ENCODE results near the gene YBX2.
"Not testable (repeated sequence)": the region's sequence is repeated elsewhere in the genome, so short reads cannot be mapped to it uniquely, and the experiment has no call there.

The YBX2 gene

DNA sequence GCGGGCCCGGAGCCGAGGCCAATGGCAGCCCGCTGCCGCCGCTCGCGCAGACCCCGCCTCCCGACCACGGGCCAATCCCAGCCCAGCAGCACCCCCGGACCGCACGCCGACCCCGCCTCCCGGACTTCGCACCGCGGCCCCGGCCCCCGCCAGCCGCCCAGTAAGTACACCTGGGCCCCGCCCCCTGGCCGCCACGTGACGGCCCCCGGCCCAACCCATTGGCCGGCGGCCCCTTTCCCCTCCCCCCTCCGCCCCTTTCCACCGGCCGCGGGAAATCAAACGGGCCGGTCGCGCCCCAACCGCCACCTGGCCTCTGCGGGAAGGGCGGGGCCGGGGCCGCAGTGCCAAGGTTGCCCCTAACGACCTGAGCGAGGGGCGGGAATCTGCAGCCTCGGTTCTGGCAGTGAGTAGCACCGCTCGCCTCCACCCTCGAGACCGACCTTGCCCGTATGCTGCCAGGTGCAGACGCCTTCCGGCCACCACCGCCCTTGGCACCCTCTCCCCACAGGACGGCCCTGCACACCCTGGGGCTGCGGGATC, at the start of gene YBX2:
Gene YBX2 (minus strand): TSS at position 26 of the 540 bp plus-strand sequence. CDS start 139 bp downstream, outside the sequence.
- peak; percentile 80 to 86 for DNase-seq

DNA sequence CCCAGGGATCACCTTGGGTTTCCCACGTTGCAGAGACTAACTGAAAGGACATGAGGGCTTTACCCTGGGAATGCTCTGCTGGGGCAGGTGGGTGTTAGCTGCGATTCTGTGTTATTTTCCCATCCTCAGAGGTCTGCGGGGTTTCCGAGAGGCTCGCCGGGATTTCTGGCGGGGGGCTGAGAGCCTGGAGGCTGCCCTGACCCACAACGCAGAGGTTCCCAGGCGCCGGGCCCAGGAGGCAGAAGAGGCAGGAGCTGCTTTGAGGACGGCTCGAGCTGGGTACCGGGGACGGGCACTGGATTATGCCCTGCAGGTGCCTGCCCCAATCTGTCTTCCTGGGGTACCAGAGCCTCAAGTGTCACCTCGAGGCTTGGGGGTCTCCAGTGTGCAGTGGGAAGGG, 48.8 kb upstream of the YBX2 start:
- no peak for DNase-seq

GRCh38 chr17:7341842-7342241, 47.4 kb upstream of the YBX2 start:
- DNase-seq: no peak

DNA sequence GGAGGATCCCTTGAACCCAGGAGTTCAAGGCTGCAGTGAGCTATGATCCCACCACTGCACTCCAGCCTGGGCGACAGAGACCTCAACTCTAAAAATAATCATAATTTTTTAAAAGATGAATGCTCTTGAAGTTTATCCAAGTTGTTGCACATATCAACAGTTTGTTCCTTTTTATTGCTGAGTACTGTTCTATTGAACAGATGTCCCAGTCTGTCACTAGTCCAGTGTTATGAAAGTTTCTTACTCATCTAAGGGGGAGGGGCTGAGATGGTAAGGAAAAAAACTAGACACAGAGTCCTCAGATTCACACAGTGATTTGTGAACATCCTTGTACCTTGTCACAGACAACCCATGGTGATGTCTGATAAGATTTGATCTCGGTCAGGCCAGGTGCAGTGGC, 45.7 kb upstream of the YBX2 start:
- no peak for DNase-seq

DNA sequence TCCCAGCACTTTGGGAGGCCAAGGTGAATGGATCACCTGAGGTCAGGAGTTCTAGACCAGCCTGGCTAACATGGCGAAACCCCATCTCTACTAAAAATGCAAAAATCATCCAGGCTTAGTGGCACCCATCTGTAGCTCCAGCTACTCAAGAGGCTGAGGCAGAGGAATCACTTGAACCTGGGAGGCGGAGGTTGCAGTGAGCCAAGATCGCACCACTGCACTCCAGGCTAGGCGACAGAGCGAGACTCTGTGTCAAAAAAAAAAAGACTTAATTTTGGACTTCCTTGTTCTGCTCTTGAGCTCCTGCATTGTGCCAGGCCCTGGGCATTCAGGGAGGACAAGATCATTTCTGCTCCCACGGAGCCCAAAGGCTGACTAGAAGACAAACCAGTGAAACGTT, 43.2 kb upstream of the YBX2 start:
- not testable (repeated sequence) for DNase-seq

GRCh38 chr17:7336240-7337175, 42.1 kb upstream of the YBX2 start, which contains the start of gene ACAP1:
ACAP1 (plus strand) TSS chr17:7336529; CDS start chr17:7336735, 206 bp downstream.
- DNase-seq: peak; percentile 82 to 89

DNA sequence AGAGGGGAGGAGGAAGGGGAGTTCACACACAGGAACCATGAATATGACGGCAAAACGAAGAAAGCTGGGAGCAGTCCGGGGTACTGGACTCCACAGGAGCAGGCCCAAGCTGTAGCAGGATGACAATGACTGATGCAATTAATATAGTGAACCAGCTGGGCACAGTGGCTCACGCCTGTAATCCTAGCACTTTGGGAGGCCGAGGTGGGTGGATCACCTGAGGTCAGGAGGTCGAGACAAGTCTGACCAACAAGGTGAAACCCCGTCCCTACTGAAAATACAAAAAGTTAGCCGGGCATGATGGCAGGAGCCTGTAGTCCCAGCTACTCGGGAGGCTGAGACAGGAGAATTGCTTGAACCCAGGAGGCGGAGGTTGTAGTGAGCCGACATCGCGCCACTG, 41.3 kb upstream of the YBX2 start:
- not testable (repeated sequence) for DNase-seq

DNA sequence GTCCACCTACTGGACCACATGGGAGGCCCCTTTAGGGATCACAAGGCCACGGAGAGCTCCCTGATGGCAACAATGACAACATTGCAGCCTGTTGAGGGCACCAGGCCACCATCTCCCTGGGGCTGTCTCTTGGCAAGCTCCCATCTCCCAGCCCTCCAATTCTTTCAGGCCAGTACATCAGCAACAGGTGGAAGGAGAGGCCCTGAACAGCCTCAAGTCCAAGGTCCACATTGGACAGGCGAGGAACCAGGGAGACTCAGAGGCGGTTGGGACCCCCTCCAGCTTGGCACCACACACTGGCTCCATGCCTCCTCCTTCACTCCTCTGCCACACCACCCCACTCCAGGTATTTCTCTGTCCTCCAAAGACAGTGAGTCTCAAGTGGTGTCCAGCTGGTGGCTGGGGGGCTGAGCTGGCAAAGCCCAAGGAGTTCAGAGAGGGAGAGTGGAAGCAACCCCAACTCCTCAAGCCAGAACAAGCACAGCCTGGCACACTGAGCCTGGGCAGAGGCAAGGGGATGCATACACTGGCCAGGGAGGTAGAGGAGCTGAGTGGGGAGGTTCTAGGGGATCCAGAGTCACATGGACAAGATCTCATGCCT, 40.6 kb upstream of the YBX2 start:
- no peak for DNase-seq

DNA sequence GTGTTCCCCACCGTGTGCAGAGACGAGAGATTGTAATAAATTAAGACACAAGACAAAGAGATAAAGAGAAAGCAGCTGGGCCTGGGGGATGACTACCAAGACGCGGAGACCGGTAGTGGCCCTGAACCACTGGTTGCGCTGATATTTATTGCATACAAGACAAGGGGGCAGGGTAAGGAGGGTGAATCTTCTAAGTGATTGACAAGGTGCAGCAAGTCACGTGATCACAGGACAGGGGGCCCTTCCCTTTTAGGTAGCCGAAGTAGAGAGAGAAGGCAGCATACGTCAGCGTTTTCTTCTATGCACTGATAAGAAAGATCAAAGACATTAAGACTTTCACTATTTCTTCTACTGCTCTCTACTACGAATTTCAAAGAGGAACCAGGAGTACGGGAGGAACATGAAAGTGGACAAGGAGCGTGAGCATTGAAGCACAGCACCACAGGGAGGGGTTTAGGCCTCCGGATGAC, 38.2 kb upstream of the YBX2 start:
- DNase-seq: peak; percentile 43 to 72

DNA sequence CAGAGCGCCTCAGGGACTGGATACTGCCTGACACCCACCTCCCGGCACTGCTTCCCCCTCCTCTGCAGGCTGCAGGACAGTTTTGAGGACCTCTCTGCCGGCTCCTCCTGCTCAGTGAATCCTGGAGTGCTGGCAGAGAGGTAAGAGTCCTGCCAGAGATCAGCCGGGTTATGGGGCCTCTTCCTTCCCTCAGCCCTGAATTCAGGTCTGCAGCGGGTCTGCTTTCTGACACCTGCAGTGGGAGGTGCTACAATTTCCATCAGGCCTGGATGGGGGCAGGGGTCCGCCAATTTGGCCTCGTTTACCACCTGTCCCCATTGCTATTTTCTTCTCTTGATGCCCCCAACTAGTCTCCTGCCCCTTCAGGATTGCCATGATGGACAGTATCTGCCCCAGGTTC, 37.7 kb upstream of the YBX2 start:
- no peak for DNase-seq

- no peak for DNase-seq
Observed at GRCh38 chr17:7330638-7331015, 36.2 kb upstream of the YBX2 start.

- DNase-seq: peak; percentile 82 to 86
Observed at GRCh38 chr17:7329997-7330637, 35.7 kb upstream of the YBX2 start.

DNA sequence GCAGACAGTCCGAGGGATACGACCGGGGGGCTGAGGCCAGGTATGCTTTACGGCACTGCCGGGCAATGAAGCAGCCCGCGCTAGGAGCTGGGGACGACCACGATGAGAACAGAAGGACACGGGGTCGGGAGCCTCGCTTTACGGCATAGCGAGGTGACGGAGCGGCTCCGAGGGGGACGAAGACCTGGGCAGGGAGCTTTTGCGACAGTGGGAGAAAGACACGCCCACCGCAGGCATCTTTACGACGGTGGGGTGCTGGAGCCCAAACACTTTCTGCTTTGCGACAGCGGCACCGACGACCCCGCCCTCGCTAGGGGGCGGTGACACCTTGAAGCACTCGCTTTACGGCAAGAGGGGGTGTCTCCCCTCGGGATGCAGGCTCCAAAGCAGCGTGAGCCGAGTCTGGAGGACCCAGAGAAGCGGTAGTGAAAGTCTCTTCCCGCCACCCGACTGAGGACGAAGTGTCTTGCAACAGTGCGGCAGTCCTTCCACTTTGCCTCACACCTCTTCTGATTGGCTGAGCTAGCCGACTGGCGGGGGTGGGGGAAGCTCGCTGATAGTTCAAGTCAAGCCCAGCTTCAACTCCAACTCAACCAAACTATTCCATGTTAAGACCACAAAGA, 35.0 kb upstream of the YBX2 start:
- peak; percentile 98 for DNase-seq

GRCh38 chr17:7328840-7329373, 34.5 kb upstream of the YBX2 start, which contains the start of gene NEURL4:
NEURL4 (minus strand) TSS chr17:7329335; CDS start chr17:7329312, 23 bp downstream.
- peak in 1 of 2 donors; percentile 52 for DNase-seq

DNA sequence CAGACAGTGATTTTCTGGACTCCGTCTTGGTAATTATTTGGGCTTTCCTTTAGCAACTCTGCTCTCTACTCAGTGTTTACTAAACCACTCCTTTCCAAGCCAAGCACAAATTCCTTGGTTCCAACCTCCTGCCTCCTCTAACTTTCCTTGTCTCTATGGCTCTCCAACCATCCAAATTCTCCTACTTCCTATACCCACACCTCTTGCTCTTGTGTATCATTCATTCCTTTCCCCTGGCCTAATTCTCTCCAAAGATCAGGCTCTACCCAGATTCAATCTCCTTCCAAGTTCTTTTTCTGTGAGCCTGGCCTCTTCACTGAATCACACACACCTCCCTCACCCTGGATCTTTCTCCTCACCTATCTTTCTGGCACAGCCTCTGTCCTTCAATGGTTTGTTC, 33.6 kb upstream of the YBX2 start:
- DNase-seq: no peak

- DNase-seq: no peak
Observed at GRCh38 chr17:7327501-7327900, 33.1 kb upstream of the YBX2 start.

GRCh38 chr17:7327056-7327455, 32.6 kb upstream of the YBX2 start:
- no peak for DNase-seq

DNA sequence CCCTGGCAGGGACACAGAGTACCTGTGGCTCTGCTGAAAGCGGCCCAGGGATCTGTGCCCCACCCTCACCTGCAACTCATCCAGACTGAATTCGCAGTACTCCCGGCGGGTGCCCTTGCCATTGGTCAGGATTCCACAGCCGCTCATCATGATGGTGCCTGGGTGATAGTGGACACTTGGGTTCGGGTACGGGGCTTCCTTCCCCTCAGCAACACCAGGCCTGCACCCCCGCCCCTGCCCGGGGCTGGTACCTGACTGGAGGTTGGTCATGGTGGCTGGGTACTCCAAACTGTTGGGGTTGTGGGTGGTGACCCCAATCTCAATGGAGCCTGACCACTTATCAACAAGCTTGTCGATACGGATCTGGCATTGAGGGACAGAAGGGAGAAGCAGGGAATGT, 31.7 kb upstream of the YBX2 start:
- no peak for DNase-seq

- DNase-seq: no peak
Observed at GRCh38 chr17:7325031-7325528, 30.6 kb upstream of the YBX2 start.

GRCh38 chr17:7324438-7324779, 30.0 kb upstream of the YBX2 start:
- DNase-seq: no peak

DNA sequence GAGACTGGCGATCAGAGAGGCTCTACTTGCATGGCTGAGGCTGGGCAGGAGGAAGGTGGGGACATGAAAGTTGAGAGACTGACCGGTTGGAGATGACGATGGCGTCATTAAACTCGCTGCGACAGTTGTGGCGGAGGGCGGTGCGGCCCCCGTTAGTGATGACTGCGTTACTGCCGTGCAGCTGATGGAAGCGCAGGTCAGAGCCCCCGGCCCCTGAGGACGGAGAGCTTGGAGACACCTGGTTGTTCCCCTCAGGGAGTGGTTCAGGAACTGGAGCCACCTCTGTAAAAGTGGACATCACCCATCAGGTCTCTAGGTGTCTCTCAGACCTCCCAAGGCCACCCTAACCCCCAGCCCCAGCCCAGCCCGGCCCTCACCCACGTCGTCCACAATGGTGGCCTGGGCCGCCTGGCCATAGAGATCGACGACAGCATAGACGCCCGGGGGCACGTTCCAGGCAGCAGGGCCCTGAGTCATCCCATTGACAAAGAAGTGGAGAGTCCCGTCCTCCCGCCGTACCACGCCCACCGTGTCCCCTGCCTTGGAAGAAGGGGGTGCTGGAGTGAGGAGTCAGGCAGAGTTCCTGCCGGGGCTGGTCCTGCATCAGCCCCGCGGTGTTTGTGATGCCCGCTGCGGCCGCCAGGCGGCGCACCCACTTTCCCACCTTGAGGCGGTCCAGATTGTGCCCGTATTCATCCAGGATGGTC, 29.4 kb upstream of the YBX2 start:
- DNase-seq: peak; percentile 50 to 71
